Activated CD4-positive, alpha-beta T cell treated with anti-CD3 and anti-CD28 coated beads for 48 hours (primary cell): Measurements from ENCODE around the gene DGKG.

Experiments
- DNase-seq: peaks from one replicate; pipeline ENCODE4 v3.0.0-alpha.2; 2020

Gene DGKG

GRCh38 chr3:186207515-186207914, 154.5 kb downstream of the DGKG start:
- DNase-seq: no peak

GRCh38 chr3:186200726-186201125, 161.3 kb downstream of the DGKG start:
- DNase-seq: no peak

GRCh38 chr3:186198442-186198841, 163.6 kb downstream of the DGKG start:
- no peak for DNase-seq

GRCh38 chr3:186194451-186194811, 167.6 kb downstream of the DGKG start:
- DNase-seq: no peak

GRCh38 chr3:186193534-186194450, 168.2 kb downstream of the DGKG start:
- no peak for DNase-seq

- no peak for DNase-seq
These were observed 169.2 kb downstream of the DGKG start for GRCh38 chr3:186192823-186193222.

- no peak for DNase-seq
These were observed 172.5 kb downstream of the DGKG start for GRCh38 chr3:186189492-186189891.

- no peak for DNase-seq
These were observed 174.4 kb downstream of the DGKG start for GRCh38 chr3:186187401-186188275.

GRCh38 chr3:186185194-186185787, 176.7 kb downstream of the DGKG start:
- DNase-seq: no peak

- no peak for DNase-seq
These were observed 178.0 kb downstream of the DGKG start for GRCh38 chr3:186184021-186184420.

- no peak for DNase-seq
These were observed 179.2 kb downstream of the DGKG start for GRCh38 chr3:186182850-186183249.

GRCh38 chr3:186181901-186182300, 180.1 kb downstream of the DGKG start:
- no peak for DNase-seq

GRCh38 chr3:186180891-186181481, 181.0 kb downstream of the DGKG start:
- DNase-seq: no peak

- no peak for DNase-seq
These were observed 181.9 kb downstream of the DGKG start for GRCh38 chr3:186180151-186180550.

GRCh38 chr3:186178412-186178811, 183.6 kb downstream of the DGKG start:
- DNase-seq: no peak

GRCh38 chr3:186176373-186176990, 185.6 kb downstream of the DGKG start:
- no peak for DNase-seq

GRCh38 chr3:186173224-186173815, 188.7 kb downstream of the DGKG start:
- DNase-seq: no peak

- DNase-seq: no peak
These were observed 189.7 kb downstream of the DGKG start for GRCh38 chr3:186172353-186172752.

GRCh38 chr3:186171521-186171920, 190.5 kb downstream of the DGKG start:
- no peak for DNase-seq

GRCh38 chr3:186170516-186170915, 191.5 kb downstream of the DGKG start:
- DNase-seq: no peak

- DNase-seq: no peak
These were observed 192.7 kb downstream of the DGKG start for GRCh38 chr3:186169379-186169778.

- DNase-seq: no peak
These were observed 193.1 kb downstream of the DGKG start for GRCh38 chr3:186168976-186169375.
